Loucy (cell line): Measurements from ENCODE around the gene TTC39B.

Experiments used
- CTCF ChIP-seq: fragments of 200-600 bp; sonication (generic); conservative IDR thresholded peaks from 2 replicates; pipeline ENCODE4 v1.5.1; 2014; ENCODE audit warnings: mild to moderate bottlenecking, antibody characterized with exemption, low read length
- EZH2phosphoT487 ChIP-seq: fragments of 200-600 bp; IDR thresholded peaks from 2 replicates; pipeline ENCODE4 v1.6.1; 2018; ENCODE audit warnings: antibody characterized with exemption, mild to moderate bottlenecking, moderate library complexity, borderline replicate concordance

GRCh38 chr9:15142878-15143534 is 164.0 kb downstream of the TTC39B start:
- peak; percentile 95 for TF ChIP-seq CTCF
- TF ChIP-seq EZH2phosphoT487, result no peak
